ENCODE data around the gene APEX1. TPM values are rescaled to one million over a fixed set of nuclear protein-coding genes. Genes with fewer than 3 reads are reported as not detected.

Gene APEX1
- total and polyA plus RNA-seq, 2 of the 8 experiments (the other 6 are each of a cell fraction or from before 2014, with no cell fraction given): 384 to 700 TPM

DNA sequence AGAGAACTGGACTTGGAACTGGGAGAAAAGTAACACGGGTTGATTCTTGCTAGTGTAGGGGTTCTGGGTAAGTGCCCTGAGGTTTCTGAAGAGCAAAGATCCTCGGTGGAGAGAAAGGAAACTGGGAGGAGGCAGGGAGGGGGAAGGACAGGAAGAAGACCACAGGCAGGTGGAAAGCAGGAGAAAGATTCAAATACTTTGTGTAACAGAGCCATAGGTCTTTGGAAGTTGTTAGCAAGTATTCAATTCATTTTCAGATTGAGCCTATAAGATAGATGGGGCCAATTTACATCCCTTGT, 15.5 kb downstream of the APEX1 start:
- no peak overlapping the region for H4K8ac ChIP-seq (ENCODE audit: extremely low read depth, insufficient read depth, low read length)
- H4K91ac ChIP-seq (replicated peaks; ENCODE audit: insufficient read length, low read length): no peak overlapping the region
- H2BK120ac ChIP-seq (replicated peaks; ENCODE audit: low read depth, low read length): no peak overlapping the region
- H3K36me3 ChIP-seq (ENCODE audit: control insufficient read depth in 2 of 4, insufficient read depth in 4 of 4, low read length in 3 of 4): peaks cover 18 to 32% (median 29%) of the 10 kb centered on the region in 4 experiments; a peak in 7 of 8 replicates
- whole genome bisulfite sequencing, 2 experiments (ENCODE audit: extremely low coverage in 1 of 2, insufficient coverage in 1 of 2, insufficient read length in 1 of 2, insufficient replicate concordance in 2 of 2, low coverage in 1 of 2, low lambda C conversion rate in 2 of 2, missing lambda C conversion rate in 1 of 2): 17% methylated on average over 2 of the region's 2 CpGs; no CpG with 5 or more reads in 1 of the 2 experiments
- no peak overlapping the region for H3K56ac ChIP-seq (replicated peaks; ENCODE audit: insufficient read length, low read depth, low read length)
- no peak overlapping the region for H3K23ac ChIP-seq (ENCODE audit: insufficient read length)
- H3K27me3 ChIP-seq (replicated peaks in 1 of 4; ENCODE audit: control insufficient read depth in 3 of 4, extremely low read depth in 1 of 4, insufficient read depth in 3 of 4, low read length in 3 of 4): no peaks in the 10 kb centered on the region
- H3K4me1 ChIP-seq (replicated peaks in 1 of 4; ENCODE audit: control insufficient read depth in 3 of 4, insufficient read depth in 4 of 4, low read length in 3 of 4): peaks cover 0 to 5% (median 2%) of the 10 kb centered on the region in 4 experiments; a peak in 3 of 7 replicates
- peak overlapping the region; percentile 85 to 97 (median 90); a peak in 7 of 8 replicates for H3K4me3 ChIP-seq (ENCODE audit: extremely low read depth in 1 of 4, insufficient read depth in 2 of 4, low read depth in 3 of 4, low read length in 4 of 4)
- 0 out of 2 replicates have a peak overlapping the region, but pooled peaks have one; percentile 86 for H2BK5ac ChIP-seq (ENCODE audit: low read depth, low read length)
- H3K79me2 ChIP-seq (ENCODE audit: control insufficient read depth in 1 of 2, insufficient read depth in 2 of 2, low read length in 2 of 2): peaks cover 14 to 36% of the 10 kb centered on the region in 2 experiments; a peak in 3 of 4 replicates
- peaks cover 10% of the 10 kb centered on the region for H3K23me2 ChIP-seq (ENCODE audit: low read depth, low read length)
- H3K18ac ChIP-seq (ENCODE audit: extremely low read depth, low read length): peak overlapping the region; percentile 85
- H3K79me1 ChIP-seq (ENCODE audit: low read depth, low read length): peaks cover 12% of the 10 kb centered on the region; the same call in 1 of the 2 replicates
- CTCF ChIA-PET (ENCODE audit: partially characterized antibody): interaction anchor here (1.7 kb wide), 1 partner anchor 135 kb away, joined by 10 read pairs; no protein-coding TSS in a partner anchor
- peak overlapping the region; percentile 93; the same call in 1 of the 2 replicates for H2BK12ac ChIP-seq (ENCODE audit: low read depth, low read length)
- no peak overlapping the region for H2BK20ac ChIP-seq (ENCODE audit: low read length)
- no peaks in the 10 kb centered on the region for H3K9me3 ChIP-seq (ENCODE audit: insufficient read depth in 2 of 2, low read depth in 1 of 2, low read length in 1 of 2)
- 0 out of 2 replicates have a peak overlapping the region, but pooled peaks have one; percentile 76 for H2BK15ac ChIP-seq (ENCODE audit: low read length)
- peak overlapping the region; percentile 36; the same call in 1 of the 2 replicates for H3K27ac ChIP-seq (ENCODE audit: low read depth, low read length)
- H2AK5ac ChIP-seq (ENCODE audit: low read depth, low read length): no peak overlapping the region
- no peak overlapping the region for H3K4ac ChIP-seq (replicated peaks; ENCODE audit: insufficient read length, low read depth, low read length)
- peak overlapping the region; percentile 52; the same call in 1 of the 2 replicates for H2AFZ ChIP-seq (ENCODE audit: low read length)
- H4K5ac ChIP-seq (ENCODE audit: insufficient read length, low read depth, low read length): no peak overlapping the region
- no peak for FAIRE-seq
- peaks cover 4 to 9% of the 10 kb centered on the region in 2 experiments for H4K20me1 ChIP-seq (replicated peaks in 1 of 2; ENCODE audit: control insufficient read depth in 1 of 2, insufficient read depth in 2 of 2, low read length in 2 of 2)
- H3K14ac ChIP-seq (ENCODE audit: insufficient read length): no peak overlapping the region
- POLR2A ChIA-PET (ENCODE audit: partially characterized antibody): interaction anchor here (1.1 to 6.7 kb wide), 21 partner anchors 8 to 214 kb away, joined by 3 to 88 read pairs (median 9); partner anchors contain the start of genes APEX1, KLHL33, OSGEP and PARP2
- no peak; a peak in 1 of 3 replicates for TF ChIP-seq POLR2A (IDR thresholded peaks at IDR 0.05; ENCODE audit: control extremely low read depth in 1 of 2, low read depth in 2 of 2, low read length in 2 of 2)
- no peak for TF ChIP-seq GABPA (IDR thresholded peaks at IDR 0.05; ENCODE audit: borderline replicate concordance, insufficient read depth, low read length)
- TF ChIP-seq CHD2 (IDR thresholded peaks at IDR 0.05; ENCODE audit: low read length): no peak
- TF ChIP-seq KDM1A (IDR thresholded peaks at IDR 0.05; ENCODE audit: borderline replicate concordance, low read length): no peak
- no peak for TF ChIP-seq ZNF274 (IDR thresholded peaks at IDR 0.05; ENCODE audit: borderline replicate concordance, extremely low read depth, low read length)
- no peak for TF ChIP-seq CREB1 (IDR thresholded peaks at IDR 0.05)
- no peak for TF ChIP-seq HDAC2 (IDR thresholded peaks at IDR 0.05; ENCODE audit: borderline replicate concordance in 1 of 2, low read depth in 2 of 2, low read length in 2 of 2)
- TF ChIP-seq KDM4A (IDR thresholded peaks at IDR 0.05; ENCODE audit: low read depth, low read length, severe bottlenecking): no peak
- no peak for TF ChIP-seq TAF1 (IDR thresholded peaks at IDR 0.05; ENCODE audit: low read depth, low read length)
- no peak for TF ChIP-seq ASH2L (IDR thresholded peaks at IDR 0.05; ENCODE audit: low read length)
- no peak for TF ChIP-seq GTF2F1 (IDR thresholded peaks at IDR 0.05; ENCODE audit: borderline replicate concordance, low read depth, low read length)
- TF ChIP-seq RFX5 (IDR thresholded peaks at IDR 0.05; ENCODE audit: borderline replicate concordance, low read depth, low read length): no peak
- TF ChIP-seq SP4 (IDR thresholded peaks at IDR 0.05; ENCODE audit: low read length): no peak
- no peak; the same call in 1 of the 2 replicates for TF ChIP-seq POLR2AphosphoS5 (IDR thresholded peaks at IDR 0.05; ENCODE audit: low read depth, low read length)
- H3K4me2 ChIP-seq (ENCODE audit: insufficient read depth in 1 of 2, low read depth in 2 of 2, low read length in 2 of 2): peak overlapping the region; percentile 92 to 100
- peak overlapping the region; percentile 64 to 95 (median 92) for H3K9ac ChIP-seq (replicated peaks in 1 of 4; ENCODE audit: extremely low read depth in 1 of 4, low read depth in 3 of 4, low read length in 3 of 4)
- DNase-seq (ENCODE audit: low read depth in 1 of 2, low spot score in 2 of 2): no peak
